RWPE1 (cell line): ENCODE results near the gene SETD1B.
A peak's percentile ranks its signal among the peaks of the same experiment; 100 is the strongest.

Experiments
- CTCF ChIA-PET: fragments of 350-600 bp; sonication (Branson Sonifier 250); formaldehyde crosslinking; extraction: SDS; loops from one replicate; lab custom pipeline; 2021; lab: Yijun Ruan, JAX
- POLR2A ChIA-PET: fragments of 400-600 bp; formaldehyde crosslinking; extraction: SDS; loops from one replicate; lab custom pipeline; 2020; ENCODE audit warnings: antibody characterized with exemption; ENCODE audit not compliant: low non-redundant PET; lab: Yijun Ruan, JAX
- DNase-seq: peaks from one replicate; pipeline ENCODE4 v3.0.0; 2012; ENCODE audit warnings: low spot score
- H3K27ac ChIP-seq: fragments of 450-650 bp; 2 replicates; pipeline ENCODE4 v1.5.1; 2017
- TF ChIP-seq, protein P1 (sequence below): fragments of 450-650 bp; conservative IDR thresholded peaks from 2 replicates; pipeline ENCODE4 v1.5.1; 2017; ENCODE audit warnings: low read depth, mild to moderate bottlenecking

SETD1B gene

DNA sequence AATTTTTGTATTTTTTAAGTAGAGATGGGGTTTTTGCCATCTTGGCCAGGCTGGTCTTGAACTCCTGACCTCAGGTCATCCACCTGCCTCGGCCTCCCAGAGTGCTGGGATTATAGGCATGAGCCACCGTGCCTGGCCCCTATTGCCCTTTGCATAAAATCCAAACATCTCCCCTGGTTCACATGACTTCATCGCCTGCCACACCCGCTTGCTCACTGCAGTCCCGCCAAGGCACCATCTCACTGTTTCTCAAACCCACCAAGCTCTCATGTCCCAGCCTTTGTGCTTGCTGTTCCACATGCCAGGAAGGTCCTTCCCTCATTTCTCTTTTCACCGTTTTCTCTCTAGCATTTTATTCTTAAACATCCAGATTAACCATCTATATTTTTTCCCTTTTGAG lies 20.0 kb upstream of the SETD1B start:
- H3K27ac ChIP-seq, result peak overlapping the region; percentile 90
- POLR2A ChIA-PET, result no interaction called here
- CTCF ChIA-PET, result interaction anchor here (0.7 to 11.3 kb wide), 3 partner anchors 10 to 20 kb away, joined by 3 to 155 read pairs (median 13); partner anchors contain the start of gene RHOF
- TF ChIP-seq, protein P1, sequence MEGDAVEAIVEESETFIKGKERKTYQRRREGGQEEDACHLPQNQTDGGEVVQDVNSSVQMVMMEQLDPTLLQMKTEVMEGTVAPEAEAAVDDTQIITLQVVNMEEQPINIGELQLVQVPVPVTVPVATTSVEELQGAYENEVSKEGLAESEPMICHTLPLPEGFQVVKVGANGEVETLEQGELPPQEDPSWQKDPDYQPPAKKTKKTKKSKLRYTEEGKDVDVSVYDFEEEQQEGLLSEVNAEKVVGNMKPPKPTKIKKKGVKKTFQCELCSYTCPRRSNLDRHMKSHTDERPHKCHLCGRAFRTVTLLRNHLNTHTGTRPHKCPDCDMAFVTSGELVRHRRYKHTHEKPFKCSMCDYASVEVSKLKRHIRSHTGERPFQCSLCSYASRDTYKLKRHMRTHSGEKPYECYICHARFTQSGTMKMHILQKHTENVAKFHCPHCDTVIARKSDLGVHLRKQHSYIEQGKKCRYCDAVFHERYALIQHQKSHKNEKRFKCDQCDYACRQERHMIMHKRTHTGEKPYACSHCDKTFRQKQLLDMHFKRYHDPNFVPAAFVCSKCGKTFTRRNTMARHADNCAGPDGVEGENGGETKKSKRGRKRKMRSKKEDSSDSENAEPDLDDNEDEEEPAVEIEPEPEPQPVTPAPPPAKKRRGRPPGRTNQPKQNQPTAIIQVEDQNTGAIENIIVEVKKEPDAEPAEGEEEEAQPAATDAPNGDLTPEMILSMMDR, result no peak
- DNase-seq, result no peak

DNA sequence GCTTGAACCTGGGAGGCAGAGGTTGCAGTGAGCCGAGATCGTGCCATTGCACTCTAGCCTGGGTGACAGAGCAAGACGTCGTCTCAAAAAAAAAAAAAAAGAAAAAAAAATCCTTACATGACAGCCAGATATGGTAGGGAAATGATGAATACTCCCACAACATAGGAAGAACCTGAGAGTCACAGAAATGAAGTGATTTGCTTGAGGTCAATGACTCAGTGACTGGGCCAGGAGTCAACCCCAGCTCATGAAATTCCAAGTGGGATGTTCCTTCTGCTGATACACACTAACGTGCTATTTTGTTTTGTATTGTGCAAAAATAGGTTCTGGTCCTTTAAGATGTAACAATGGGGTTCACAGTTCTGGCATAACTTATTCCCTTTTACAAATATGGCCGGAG lies 19.3 kb upstream of the SETD1B start:
- DNase-seq, result peak; percentile 78
- peak overlapping the region; percentile 90 for H3K27ac ChIP-seq
- ChIA-PET POLR2A (no interaction called here), CTCF (interaction anchor here (0.7 to 2.2 kb wide), 3 partner anchors 10 to 83 kb away, joined by 3 to 13 read pairs (median 4); partner anchors contain the start of gene RHOF)
- TF ChIP-seq, protein P1, result no peak

DNA sequence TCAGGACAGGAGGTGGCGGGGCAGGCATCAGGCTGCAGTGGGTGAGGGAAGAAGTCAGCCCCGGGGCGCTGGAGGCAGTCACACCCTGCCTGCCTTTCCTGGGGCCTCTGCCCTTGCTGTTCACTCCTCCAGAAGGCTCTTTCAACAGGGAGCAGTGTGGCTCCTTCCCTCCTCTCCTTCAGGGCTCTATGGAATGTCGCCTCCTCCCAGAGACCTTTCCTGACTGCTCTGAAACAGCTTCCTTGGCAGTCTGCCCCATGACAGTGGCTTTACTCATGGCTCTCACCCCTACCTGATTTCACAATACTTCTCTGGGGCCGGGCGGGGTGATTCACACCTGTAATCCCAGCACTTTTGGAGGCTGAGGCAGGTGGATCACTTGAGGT lies 17.4 kb upstream of the SETD1B start:
- H3K27ac ChIP-seq, result peak overlapping the region; percentile 90
- POLR2A ChIA-PET, result interaction anchor here (1.0 kb wide), 1 partner anchor 102 kb away, joined by 3 read pairs; the partner anchor contains the start of gene PSMD9

DNA sequence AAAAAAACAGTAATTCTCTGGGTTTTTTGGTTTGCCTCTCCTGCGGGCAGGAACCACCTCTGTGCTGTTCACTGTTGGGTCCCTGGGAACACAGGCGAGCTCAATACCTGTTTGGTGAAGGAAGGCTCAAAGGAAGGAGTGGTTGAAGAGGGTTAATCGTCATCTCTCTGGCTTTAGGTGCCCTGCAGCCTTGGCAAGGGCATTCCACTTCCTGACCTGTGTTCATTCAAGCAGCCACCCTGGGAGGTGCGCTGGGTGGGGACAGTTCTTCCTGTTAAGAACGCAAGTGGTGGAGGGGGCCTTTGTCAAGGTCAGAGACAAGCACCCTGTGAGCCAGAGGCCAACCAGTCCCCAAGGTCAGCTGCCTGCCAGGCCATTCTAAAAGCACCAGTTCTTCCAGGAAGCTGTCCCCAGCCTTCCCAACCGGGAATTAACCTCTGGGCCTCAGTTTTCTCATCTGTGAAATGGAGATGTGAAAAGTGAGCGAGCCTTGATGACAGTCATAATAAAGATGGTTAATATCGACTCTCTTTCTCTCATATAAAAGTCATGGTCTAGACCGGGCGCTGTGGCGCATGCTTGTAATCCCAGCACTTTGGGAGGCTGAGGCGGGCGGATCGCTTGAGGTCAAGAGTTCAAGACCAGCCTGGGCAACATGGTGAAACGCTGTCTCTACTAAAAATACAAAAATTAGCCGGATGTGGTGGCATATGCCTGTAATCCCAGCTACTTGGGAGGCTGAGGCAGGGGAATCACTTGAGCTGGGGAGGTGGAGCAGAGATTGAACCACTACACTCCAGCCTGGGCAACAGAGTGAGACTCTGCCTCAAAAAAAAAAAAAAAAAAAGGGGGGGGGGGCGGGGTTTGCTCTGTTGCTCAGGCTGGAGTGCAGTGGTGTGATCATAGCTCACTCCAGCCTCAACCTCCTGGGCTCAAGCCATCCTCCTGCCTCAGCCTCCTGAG lies 16.5 kb upstream of the SETD1B start:
- POLR2A ChIA-PET, result interaction anchor here (1.0 kb wide), 1 partner anchor 101 kb away, joined by 3 read pairs; the partner anchor contains the start of gene PSMD9
- DNase-seq, result no peak
- TF ChIP-seq, protein P1, result no peak
- H3K27ac ChIP-seq, result peak overlapping the region; percentile 90
- CTCF ChIA-PET, result interaction anchor here (0.6 to 1.0 kb wide), 3 partner anchors 8 to 17 kb away, joined by 3 to 8 read pairs (median 5); no protein-coding TSS in a partner anchor

More for the DNA sequence above, 17.4 kb upstream of the SETD1B start:
- DNase-seq, result peak; percentile 89
- CTCF ChIA-PET, result interaction anchor here (0.7 to 1.0 kb wide), 2 partner anchors 9 to 16 kb away, joined by 3 to 5 read pairs; no protein-coding TSS in a partner anchor
- TF ChIP-seq, protein P1, result no peak

DNA sequence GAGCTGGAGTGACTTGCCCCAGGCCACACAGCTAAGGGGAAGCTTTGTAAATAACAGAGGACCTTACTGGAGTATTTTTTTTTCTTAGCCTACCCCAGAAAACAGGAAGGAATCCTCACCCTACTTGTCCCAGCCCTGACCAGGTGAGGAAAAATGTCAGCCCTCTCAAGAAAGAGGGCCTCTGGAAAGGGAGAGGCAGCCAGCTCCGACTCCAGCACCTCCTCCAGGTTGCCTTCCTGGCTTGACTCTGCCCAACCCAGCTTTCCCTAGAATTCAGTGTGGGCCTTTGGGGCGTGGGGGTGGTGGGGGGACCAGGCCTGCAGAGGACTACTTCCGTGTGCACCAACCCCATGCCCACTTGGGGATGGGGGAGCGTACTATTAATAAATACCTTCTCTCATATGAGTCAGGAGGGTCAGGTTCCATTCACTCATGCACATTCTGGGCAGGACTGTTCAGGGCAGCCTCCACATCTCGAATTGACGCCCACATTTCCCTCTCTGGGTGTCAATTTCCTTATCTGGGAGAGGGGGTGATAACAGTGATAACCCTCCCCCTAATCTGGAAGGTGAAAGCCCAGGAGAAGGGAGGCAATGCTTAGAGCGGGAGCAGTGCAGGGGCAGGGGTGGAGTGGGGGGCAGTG lies 15.5 kb upstream of the SETD1B start:
- POLR2A ChIA-PET, result no interaction called here
- DNase-seq, result no peak
- 0 out of 2 replicates have a peak overlapping the region, but pooled peaks have one; percentile 4 for H3K27ac ChIP-seq
- CTCF ChIA-PET, result interaction anchor here (0.6 kb wide), 1 partner anchor 12 kb away, joined by 8 read pairs; no protein-coding TSS in a partner anchor
- TF ChIP-seq, protein P1, result no peak

DNA sequence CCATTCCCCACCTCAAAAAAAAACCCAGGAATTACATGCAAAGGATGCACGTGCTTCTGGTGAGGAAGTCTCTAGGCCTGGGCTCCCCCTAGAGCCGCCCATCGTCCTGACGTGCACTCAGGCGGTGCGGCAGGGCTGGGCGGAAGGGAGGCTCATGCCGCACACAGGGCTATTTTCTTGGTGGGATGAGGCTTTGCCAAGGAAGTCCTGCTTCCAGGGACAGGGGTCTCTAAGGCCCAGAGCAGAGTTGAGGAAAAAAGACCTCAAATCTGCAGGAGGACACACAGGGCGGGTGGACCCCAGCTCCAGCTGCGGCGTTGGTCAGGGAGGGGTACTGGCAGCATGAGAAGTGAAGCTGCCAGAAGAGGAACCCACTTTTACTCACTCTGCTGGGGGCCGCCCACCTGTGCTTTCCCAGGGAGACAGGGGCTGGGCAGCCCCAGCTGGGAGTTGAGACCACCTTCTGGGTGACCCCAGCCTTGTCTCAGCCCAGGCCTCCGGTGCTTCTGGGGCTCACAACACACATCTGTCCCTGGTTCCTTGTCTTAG lies 14.5 kb upstream of the SETD1B start:
- TF ChIP-seq, protein P1, result no peak
- H3K27ac ChIP-seq, result peak overlapping the region; percentile 27
- ChIA-PET CTCF (interaction anchor here (0.6 to 1.0 kb wide), 2 partner anchors 22 to 83 kb away, joined by 3 read pairs; no protein-coding TSS in a partner anchor), POLR2A (no interaction called here)
- no peak for DNase-seq
